Suppressor macrophage treated with lipopolysaccharide for 4 hours (primary cell): Measurements from ENCODE around the gene VIPR1.

Experiments
- DNase-seq: peaks from one replicate; pipeline ENCODE4 v3.0.0-alpha.2; 2020

VIPR1 gene, protein sequence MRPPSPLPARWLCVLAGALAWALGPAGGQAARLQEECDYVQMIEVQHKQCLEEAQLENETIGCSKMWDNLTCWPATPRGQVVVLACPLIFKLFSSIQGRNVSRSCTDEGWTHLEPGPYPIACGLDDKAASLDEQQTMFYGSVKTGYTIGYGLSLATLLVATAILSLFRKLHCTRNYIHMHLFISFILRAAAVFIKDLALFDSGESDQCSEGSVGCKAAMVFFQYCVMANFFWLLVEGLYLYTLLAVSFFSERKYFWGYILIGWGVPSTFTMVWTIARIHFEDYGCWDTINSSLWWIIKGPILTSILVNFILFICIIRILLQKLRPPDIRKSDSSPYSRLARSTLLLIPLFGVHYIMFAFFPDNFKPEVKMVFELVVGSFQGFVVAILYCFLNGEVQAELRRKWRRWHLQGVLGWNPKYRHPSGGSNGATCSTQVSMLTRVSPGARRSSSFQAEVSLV

DNA sequence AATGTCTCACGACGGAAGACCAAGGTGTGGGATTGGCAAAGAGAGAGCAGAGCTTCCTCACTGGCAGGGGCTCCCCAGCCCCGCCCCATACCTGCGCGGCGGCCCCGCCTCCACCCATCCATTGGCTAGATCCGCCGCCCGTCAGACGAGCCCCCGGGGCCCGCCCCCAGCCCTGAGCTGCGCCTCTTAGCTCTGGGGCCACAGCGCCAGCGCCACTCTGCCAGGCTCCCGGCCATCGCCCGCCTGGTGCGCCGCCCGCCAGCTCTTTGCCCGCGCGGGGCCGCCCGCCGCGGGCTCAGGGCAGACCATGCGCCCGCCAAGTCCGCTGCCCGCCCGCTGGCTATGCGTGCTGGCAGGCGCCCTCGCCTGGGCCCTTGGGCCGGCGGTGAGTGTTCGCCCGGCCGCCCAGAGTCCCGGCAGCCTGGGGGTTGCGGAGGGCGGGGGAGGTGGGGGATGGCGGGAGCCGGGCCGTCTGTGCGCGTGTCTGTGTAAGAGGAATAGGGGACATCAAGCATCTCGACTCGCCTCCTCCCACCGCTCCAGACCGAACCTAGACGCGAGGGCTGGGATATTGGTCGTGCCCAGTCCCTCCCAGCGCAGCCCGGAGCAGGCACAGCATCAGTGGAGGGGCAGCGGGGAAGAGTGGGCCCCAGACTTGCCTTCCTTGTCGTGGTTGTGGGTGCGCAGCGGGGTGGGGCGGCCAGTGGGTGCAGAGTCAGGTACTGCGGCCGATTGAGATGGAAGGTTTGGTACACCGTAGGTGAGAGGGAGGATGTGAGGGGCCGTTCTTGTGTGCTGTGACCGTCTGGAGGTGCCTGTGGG is at the start of gene VIPR1:
Gene VIPR1, plus strand, starts transcription at position 215 of the 822 bp plus-strand sequence. Its CDS starts 93 bp downstream, at position 308.
- DNase-seq: peak; percentile 77

DNA sequence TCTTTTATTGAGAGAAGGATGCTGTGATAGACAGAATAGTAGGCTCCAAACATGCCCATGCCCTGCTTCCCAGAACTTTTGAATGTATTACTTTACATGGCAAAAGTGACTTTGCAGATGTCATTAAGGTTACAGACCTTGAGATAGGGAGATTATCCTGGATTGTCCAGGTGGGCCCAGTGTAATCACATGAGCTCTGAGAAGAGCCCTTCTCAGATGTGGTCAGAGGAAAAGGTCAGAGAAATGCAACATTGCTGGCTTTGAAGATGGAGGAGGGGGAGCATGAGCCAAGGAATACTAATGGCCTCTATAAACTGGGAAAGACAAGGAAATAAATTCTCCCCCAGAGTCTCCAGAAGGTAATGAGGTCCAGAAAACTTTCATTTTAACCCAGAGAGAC is 46.2 kb upstream of the VIPR1 start:
- DNase-seq: no peak

DNA sequence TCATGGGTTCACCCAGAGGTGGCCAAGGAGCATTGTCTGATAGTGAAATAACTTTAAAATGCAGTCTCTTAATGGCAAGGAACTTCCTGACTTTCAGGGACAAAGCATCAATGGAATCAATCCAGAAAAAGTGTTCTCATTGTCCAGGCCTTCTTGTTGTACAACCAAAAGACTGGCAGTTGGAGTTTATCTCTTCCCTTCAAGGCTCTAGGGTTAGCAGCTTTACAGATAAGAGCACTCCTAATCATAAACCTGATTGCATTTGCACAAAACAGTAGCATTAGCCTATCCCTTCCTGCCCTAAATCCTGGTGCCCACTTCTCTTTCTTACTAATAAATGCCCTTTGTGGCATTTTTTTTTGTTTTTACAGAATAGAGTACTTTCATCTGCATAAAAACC is 43.3 kb upstream of the VIPR1 start:
- DNase-seq: no peak

DNA sequence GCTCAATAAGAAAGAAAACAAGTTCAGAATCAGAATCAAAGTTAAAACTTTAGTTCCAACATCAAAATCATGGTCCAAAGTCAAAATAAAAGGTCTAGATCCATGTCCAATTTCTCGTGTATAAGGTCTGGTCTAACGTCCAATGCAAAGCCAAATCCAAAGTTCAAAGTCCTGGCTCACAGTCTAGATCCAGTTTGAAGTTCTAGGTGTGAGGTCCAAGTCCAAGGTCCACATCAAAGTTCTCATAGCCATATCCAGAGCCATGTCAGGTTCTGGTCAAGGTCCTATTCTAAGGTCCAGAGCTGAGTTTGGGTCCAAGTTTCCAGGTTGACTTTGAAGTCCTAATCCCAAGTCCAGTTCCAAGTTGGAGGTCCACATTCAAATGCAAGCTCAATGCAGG is 40.7 kb upstream of the VIPR1 start:
- DNase-seq: no peak

DNA sequence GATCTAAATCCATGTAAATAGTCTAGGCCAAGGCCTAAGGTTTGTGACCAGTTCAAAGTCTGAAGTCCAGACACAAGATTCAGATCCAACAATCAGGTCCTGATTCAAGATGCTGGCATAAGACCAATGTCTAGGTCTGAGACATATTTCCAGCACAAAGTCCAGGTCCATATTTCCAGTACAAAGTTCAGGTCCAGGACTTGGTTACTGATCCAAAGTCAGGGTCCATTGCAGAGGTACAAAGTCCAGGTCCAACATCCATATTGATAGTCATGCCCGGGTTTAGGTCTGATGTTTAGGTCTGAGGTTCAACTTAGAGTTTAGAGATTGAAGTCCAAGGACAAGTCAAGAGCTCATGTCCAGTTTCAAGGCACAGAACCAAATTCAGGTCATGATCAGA is 39.4 kb upstream of the VIPR1 start:
- no peak for DNase-seq

DNA sequence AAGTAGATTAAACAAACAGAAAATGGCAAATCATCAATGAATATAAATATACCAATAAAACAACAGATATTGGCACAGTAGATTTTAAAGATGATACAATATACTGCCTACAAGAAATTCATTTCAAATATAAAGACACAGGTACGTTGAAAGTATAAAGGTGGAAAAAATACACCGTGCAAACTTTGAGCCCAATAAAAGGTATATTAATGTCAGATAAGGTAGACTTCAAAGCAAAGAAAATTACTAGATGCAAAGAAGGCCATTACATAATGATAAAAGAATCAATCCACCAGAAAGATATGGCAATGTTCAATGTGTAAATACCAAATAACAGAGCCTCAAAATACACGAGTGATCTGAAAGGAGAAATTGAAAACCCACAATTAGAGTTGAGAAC is 34.3 kb upstream of the VIPR1 start:
- DNase-seq: no peak

DNA sequence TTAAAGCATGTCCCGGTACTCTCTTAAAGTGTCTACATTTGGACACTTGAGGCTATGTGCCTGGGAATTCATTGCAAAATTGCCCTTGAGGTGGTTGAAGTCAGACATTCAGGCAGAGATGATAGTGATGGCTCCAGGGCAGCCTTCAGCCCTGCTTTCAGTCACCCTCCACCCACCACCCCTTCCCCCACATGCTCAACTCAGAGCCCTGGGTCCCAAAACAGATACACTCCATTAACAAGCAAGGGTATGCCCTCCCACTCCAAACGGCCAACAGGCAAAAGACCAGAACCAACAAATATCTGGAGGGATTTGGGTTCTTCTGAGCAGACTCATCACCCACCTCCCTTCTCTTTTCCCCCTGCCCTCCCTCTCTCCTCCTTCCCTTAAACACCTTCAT is 29.9 kb upstream of the VIPR1 start:
- no peak for DNase-seq

DNA sequence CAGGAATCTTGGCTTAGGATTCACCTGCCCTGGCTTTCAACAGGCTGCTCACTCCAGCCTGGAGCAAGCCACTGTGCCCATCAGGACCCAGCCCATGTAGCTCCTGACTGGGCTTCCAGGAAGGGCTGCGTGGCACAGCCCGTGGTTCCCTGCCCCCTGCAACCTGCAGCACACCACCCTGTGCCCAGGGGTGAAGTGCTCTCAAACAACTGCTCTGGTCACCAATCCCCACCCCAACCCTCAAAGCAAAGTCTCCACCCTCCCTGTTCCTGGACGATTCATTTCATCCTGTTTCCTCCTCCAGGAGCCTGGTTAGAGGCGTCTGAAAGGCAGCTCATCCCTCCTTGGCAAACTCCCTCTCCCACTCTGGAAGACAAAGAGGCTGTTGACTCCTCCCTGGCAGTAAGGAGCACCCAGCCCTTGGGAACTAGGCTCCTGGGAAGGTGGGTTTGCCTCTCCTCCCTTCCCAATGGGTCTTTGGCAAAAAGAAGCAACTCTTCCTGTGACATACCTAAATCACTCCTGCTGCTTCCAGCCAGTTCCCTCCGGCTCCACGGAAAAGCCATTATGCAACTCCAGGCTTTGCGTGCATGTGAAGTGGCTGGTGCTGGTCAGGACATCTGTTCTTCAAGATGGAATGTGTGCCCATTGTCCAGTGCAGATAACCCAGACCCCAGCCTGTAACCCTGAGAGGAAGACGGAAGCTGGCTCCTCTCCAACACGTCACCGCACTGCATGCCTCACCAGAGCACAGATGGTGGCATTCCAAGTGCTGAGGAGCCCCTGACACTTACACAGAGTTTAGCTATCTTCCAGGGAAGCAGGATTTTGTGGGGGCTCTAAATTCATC is 29.1 kb upstream of the VIPR1 start:
- DNase-seq: no peak

DNA sequence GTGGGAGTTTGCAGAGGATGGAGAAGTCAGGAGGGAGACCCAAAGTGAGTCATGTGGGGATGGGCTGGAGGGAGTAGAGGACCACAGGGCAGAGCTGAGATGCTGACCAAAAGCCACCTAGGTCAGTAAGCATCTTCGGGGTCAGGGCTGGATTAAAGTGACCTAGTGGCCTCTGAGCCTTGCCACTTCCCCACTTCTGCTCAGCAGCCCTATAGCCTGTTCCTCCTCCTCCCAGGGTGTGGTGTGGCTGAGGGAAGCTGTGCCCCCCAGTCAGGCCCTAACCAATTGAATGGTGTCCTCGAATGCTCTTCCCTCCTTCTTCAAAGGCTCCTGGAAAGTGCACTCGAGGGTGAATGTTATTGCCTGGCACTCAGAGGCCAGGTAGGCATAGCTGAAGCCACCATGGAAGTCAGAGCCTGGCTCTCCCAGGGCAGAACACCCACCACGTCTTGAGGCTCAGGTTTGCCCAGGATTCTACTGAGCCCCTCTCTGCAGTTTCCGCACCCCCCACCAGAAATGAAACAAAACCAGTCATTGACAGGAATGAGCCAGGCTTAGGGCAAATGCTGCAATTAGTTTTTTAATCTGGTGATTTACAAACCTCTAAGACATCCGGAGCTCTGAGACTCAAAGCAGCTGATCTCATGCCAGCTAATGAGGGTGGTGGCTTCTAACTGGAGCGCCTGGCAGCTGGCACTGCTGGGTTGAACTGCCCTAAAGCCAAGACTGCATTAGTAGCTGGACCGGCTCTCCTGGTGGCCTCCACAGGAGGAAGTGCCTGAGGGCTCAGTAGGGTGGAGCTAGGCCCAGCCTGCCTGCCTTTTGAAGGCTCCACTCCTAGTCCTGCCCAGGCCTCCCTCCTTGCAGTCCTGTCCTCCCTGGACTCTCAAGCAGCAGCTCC is 26.0 kb upstream of the VIPR1 start:
- peak; percentile 8 for DNase-seq

DNA sequence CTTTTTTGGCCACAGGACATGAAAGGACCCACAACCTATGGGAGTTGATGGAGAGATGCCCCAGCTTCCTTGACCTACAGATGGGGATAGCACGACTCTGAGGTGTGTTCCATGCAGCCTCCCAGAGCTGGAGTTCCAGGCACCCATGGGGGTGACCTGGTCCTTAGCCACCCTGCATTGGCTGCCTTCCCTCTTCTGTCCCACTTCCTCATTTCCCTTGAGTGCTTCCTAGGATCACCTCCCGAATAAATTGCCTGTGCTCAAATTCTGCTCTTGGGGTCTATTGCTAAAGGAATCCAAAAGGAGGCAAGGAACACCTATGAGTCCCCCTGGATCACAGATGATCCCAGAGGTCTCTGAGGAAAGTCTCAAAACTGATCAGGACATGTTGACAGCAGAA is 24.7 kb upstream of the VIPR1 start:
- no peak for DNase-seq

DNA sequence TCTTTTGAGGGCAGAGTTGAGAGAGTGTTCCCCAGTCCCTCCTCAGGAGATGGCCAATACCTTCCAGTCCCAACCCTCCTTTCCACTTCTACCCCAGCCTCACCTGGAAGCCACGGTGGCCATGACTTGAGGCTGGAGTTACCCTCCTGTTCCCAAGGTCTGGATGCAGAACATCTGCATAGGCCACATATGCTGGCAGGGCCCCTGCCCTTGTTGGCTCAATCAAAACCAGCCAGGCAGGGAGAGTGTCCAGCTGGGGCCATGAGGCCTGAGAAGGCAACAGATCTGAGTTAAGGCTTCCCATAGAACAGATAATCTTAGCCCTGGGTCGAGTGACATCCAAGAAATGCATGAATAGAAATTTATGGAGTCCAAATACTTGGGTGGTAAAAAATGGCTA is 23.6 kb upstream of the VIPR1 start:
- no peak for DNase-seq

DNA sequence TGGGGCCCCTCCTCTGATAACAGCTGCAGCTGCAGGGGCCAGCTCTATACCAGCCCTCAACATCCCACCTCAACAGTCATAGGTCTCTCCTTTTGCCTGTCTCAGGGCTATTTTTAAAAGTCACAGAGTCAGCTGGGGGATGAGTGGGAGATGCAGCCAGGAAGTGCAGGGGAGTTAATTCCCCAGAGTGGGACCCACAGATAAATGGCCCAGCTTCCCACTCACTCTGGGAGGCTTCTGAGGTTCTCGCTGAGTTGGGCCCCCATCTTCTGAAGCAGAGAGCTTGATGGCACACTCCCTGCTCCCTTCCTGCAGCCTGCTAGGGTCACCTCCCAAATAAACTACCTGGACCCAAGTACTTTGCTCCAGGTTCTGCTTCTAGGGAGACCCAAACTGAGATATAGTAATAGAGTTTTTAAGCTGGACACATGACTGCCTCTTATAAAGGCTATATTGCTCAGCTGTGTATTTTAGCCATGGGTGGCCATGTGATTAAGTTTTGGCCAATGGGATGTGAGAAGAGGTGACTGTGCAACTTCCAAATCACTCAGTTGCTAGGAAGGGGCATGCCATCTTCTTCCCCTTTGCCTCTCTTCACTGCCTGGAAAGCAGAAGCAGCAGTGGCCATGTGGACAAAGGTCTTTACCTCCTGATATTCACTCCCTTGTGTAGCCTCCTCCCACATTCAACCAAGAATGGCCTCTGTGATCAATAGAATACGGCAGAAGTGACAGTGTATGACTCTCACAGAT is 15.5 kb upstream of the VIPR1 start:
- peak; percentile 27 for DNase-seq

DNA sequence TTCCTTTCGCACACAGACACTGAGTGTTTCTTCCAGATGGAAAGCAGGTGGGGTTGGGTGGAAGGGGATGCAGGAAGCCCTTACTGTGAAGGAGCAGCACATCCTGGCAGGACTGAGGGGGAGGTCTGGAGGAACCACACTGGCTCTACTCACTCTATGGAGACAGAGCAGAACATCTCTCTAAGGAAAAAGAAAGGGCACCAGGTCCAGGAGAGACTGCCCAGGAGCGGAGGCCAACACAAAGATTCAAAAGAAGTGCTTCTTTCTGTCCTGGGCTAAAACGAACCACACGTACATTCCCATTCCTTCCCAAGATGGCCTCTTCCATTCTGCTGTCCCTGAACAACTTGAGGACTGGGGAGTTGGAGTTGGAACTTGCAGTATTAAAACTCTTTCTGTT is 13.8 kb upstream of the VIPR1 start:
- no peak for DNase-seq

DNA sequence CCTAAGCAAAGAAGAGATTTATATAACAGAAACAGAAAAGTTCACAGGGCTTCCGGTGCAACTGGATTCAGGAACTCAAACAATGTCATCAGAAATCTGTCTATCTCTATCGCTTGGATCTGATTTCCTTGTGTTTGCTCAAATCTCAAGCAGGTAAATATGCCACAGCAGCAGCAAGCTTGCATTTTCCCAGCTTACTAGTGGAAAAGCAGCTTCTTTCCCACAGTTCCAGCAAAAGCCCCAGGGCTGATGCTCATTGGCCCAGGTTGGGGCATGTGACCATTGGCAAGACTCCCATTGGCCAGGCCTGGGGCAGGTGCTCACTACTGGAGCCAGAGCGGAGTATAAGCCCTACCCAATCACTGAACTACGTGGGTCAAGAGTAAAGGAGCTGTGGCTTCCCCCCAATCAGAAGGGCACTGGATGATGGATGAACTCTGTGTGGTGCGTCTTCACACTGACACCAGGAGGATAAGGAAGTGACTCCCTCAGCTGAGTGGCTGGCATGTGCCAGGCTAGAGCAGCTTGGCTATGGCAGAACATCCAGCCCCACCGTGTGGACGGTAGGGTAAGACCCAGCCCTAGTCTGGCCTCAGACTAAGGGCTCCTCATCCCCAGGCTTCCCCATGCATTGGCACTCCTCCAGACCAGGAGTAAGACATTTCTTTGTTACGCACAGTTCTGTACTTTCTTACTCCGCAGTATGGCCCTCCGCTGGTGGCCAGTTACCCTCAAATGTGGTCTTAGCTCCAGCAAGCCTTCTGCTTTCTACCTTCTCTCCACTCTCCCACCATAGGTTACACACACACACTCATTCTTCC is 13.1 kb upstream of the VIPR1 start:
- no peak for DNase-seq

DNA sequence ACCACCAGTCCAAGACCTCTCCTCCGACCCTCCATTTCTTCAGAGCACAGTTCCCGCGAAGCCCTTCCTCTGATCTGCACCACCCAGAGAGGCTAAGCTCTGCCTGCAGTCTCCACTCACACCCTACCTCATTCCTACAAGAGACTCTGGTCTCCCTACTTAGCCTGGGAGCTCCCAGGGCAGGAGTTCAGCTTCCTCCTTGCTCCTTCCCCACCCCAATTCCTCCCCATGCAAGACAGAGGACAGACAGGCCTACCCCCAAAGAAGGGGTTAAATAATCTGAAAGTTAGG is 12.6 kb upstream of the VIPR1 start:
- DNase-seq: no peak

DNA sequence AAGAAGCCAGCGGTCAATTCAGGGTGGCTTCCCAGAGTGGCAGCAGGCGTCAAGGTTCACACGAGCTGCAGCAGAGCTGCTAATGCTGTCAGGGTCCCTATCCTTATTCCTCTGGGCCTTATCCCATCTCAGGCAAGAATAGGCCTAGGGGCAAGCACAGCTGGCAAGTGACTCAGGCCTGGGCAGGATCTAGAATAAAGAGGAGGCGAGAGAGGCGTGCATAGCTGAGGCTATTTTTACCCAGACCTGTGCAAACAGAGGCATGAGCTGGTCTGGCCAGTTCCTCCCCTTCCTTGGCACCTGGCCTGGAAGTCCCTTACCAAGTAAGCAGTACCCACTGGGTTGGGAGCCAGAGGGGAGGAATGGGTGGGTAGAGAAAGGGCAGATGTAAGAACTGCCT is 12.2 kb upstream of the VIPR1 start:
- DNase-seq: peak; percentile 63

DNA sequence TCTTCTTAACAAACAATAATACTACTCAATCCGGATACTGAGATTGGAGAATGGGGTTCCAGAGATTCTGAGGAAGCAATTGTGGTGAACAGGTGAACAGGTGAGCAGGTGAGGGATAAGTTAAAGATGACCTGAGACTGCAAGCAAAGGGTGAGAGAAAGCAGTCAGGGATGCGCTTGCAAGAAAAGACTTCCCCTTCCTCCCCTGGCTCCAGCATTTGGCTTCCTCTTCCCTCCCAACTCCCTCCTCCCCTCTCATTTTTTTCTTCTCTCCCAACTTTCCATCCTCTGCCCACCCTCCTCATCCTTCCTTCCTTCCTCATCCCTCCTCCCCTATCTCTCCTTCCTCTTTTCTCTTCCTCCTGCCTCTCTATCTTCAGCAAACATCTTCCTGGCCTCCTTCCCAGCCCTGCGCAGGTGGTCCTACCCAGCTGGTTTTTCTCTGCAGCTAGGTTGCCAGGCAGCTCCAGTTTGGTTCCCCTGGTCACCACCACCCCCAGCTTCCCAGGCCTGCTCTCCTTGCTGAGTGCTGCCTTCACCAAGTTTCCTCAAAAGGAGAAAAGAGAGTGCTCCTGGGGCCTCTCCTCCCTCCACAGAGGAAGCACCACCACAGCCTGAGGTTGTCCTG is 10.4 kb upstream of the VIPR1 start:
- DNase-seq: no peak

DNA sequence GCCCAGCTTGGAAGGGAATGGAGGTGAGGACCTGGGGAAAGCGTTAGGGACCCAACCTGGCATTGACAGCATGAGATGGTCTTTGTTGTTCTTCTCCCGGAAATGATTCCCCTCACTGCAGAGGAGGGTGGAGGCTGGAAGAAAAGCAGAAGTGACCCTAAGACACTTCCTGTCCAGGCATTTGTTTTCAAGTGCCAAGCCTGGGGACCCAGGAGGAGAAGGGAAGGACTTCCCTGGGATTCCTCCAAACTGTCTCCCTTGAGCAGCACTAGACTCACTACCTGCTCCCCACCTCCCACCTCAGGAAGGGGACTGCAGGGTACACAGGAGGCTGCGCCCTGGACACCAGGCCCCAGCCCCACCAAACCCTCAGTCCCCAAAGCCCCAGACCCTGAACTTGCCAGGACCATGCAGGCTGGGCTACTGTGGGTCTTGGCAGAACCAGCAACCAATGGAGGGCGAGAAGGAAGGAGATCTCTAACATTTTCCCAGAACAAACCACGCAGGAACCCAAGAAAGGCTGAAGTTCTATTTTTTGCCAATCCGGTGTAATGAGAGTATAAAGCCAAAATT is 9.8 kb upstream of the VIPR1 start:
- peak; percentile 42 for DNase-seq

DNA sequence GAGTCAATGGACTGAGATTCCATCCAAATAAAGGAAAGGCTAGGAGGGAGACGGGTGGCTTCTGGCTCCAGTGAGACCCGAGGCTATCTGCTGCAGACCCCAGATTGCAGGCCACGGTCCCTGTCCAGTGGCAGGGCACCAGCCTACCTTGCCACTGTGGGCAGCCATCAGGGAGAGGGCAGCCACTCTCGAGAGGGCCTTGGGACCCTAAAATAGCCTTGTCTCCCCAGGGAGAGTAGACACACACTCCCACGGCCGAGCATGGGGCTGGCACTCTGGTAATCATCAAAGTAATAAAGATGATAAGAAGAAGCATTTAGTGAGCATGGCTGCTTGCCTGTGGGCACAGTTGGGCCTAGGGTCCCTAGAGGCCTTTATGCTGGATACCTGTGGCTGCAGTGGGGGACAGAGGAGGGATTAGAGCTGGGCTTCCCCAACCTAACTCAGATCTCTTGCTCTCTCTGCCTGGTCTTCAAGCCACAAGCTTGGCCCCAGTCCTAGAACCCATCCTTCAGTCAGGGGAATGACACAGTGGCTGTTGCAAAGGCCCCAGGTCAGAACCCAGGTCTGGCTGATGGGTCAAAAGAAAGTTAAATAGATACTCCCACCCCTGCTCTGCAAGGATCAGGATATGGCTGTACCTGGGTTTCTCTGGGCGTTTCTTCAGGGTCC is 9.2 kb upstream of the VIPR1 start:
- no peak for DNase-seq
